Naive thymus-derived CD4-positive, alpha-beta T cell (primary cell): ENCODE data around the gene MAP3K7. TPM values are rescaled to one million over a fixed set of nuclear protein-coding genes. Genes with fewer than 3 reads are reported as not detected.

Source experiments
- ATAC-seq: fragments of 150-1000 bp; cut with Tn5 transposase; 2 replicates; pipeline ENCODE4 v1.10.0; 2021; ENCODE audit warnings: mild to moderate bottlenecking, moderate library complexity
- CTCF ChIA-PET: fragments of 350-600 bp; sonication (Branson Sonifier 250); formaldehyde crosslinking; loops from one replicate; lab custom pipeline; 2021; ENCODE audit warnings: antibody characterized with exemption; lab: Charles Lee
- POLR2A ChIA-PET: fragments of 350-600 bp; sonication (Branson Sonifier 250); formaldehyde crosslinking; loops from one replicate; lab custom pipeline; 2021; ENCODE audit warnings: antibody characterized with exemption, inconsistent platforms; lab: Charles Lee
- DNase-seq, 9 donors: peaks; one replicate each; pipeline versions ENCODE4 v3.0.0 to v3.0.0-alpha.2; 2020 to 2022; ENCODE audit warnings: mixed read lengths in 1 of 9
- H3K27ac ChIP-seq: one replicate; pipeline ENCODE4 v1.7.0; 2013; ENCODE audit warnings: mild to moderate bottlenecking, low read depth, low read length, moderate library complexity
- H3K27me3 ChIP-seq, 2 donors: one replicate each; pipeline ENCODE4 v1.7.0; 2013; ENCODE audit warnings: low read length in 2 of 2, mild to moderate bottlenecking in 2 of 2, moderate library complexity in 2 of 2; ENCODE audit not compliant: control insufficient read depth in 2 of 2, insufficient read depth in 2 of 2
- H3K36me3 ChIP-seq, 3 experiments: 1 replicate in 2 of 3; 2 replicates in 1 of 3; pipeline ENCODE4 v1.7.0; 2013; ENCODE audit warnings: low read length in 3 of 3, mild to moderate bottlenecking in 3 of 3, moderate library complexity in 1 of 3; ENCODE audit not compliant: insufficient read depth in 3 of 3, control insufficient read depth in 2 of 3
- H3K4me1 ChIP-seq, 2 donors: one replicate each; pipeline ENCODE4 v1.7.0; 2013; ENCODE audit warnings: low read length in 2 of 2, mild to moderate bottlenecking in 2 of 2, moderate library complexity in 1 of 2; ENCODE audit not compliant: control insufficient read depth in 2 of 2, insufficient read depth in 2 of 2
- H3K4me3 ChIP-seq: 2 replicates; pipeline ENCODE4 v1.7.0; 2013; ENCODE audit warnings: mild to moderate bottlenecking, low read length
- H3K9me3 ChIP-seq, 3 experiments: 1 replicate in 2 of 3; 2 replicates in 1 of 3; pipeline ENCODE4 v1.7.0; 2013; ENCODE audit warnings: low read length in 3 of 3; ENCODE audit not compliant: control insufficient read depth in 2 of 3
- H3K27ac Mint-ChIP-seq, 9 donors: one replicate each; pipeline ENCODE4 v1.8.0; 2020 to 2022; ENCODE audit warnings: mixed read lengths in 9 of 9, mild to moderate bottlenecking in 8 of 9, moderate library complexity in 5 of 9, inconsistent platforms in 2 of 9
- H3K27me3 Mint-ChIP-seq, 5 donors: one replicate each; pipeline ENCODE4 v1.8.0; 2021 to 2022; ENCODE audit warnings: mixed read lengths in 5 of 5, mild to moderate bottlenecking in 1 of 5
- H3K36me3 Mint-ChIP-seq, 5 donors: one replicate each; pipeline ENCODE4 v1.8.0; 2020 to 2022; ENCODE audit warnings: mixed read lengths in 5 of 5, mild to moderate bottlenecking in 3 of 5, inconsistent platforms in 1 of 5
- H3K4me1 Mint-ChIP-seq, 7 donors: one replicate each; pipeline ENCODE4 v1.8.0; 2020 to 2022; ENCODE audit warnings: mixed read lengths in 7 of 7, mild to moderate bottlenecking in 3 of 7, inconsistent platforms in 1 of 7
- H3K4me3 Mint-ChIP-seq, 10 donors: one replicate each; pipeline ENCODE4 v1.8.0; 2020 to 2022; ENCODE audit warnings: mild to moderate bottlenecking in 10 of 10, mixed read lengths in 10 of 10, moderate library complexity in 6 of 10, inconsistent platforms in 2 of 10
- H3K9me3 Mint-ChIP-seq, 11 donors: one replicate each; pipeline ENCODE4 v1.8.0; 2020 to 2022; ENCODE audit warnings: mixed read lengths in 11 of 11, mild to moderate bottlenecking in 4 of 11, inconsistent platforms in 1 of 11, moderate library complexity in 1 of 11
- intact Hi-C, 2 donors: fragments of 100-400 bp; cut with micrococcal nuclease; formaldehyde crosslinking; loops; one replicate each; pipeline ENCODE4 v1.15.1; 2023
- polyA plus RNA-seq, 2 donors: library from polyadenylated mRNA; unstranded; fragments of 300-500 nt; fragmentation: Illumina TruSeq; gene quantifications; one replicate each; pipeline ENCODE4 v1.2.3, GENCODE V29; 2021
- total RNA-seq, 6 experiments: library from RNA in 5 of 6; stranded (reverse) in 5 of 6; gene quantifications; 1 replicate in 5 of 6; 2 replicates in 1 of 6; pipeline ENCODE4 v1.2.3 and lab custom pipeline; 2021 to 2026

The MAP3K7 gene
- total and polyA plus RNA-seq, 7 experiments from 2014 or later, result 15.8 to 38.5 (median 25.4) TPM

- no peak overlapping the region for H3K27ac ChIP-seq
- peaks cover 37 to 59% (median 48%) of the 10 kb centered on the region in 5 donors for H3K27me3 Mint-ChIP-seq
- ATAC-seq, result no peak
- no peaks in the 10 kb centered on the region for H3K9me3 Mint-ChIP-seq
- no peaks in the 10 kb centered on the region for H3K9me3 ChIP-seq
- no peak overlapping the region for H3K4me3 ChIP-seq
- no peak overlapping the region for H3K27ac Mint-ChIP-seq
- no peak for DNase-seq
- CTCF ChIA-PET, result no interaction called here
- H3K36me3 ChIP-seq, result no peaks in the 10 kb centered on the region
- H3K27me3 ChIP-seq, result peaks cover 0 to 7% of the 10 kb centered on the region in 2 donors
- intact Hi-C loops, result no loop called here
- H3K4me3 Mint-ChIP-seq, result no peak overlapping the region
- H3K4me1 Mint-ChIP-seq, result peaks cover 0 to 3% (median 0%) of the 10 kb centered on the region in 7 donors
- no peaks in the 10 kb centered on the region for H3K36me3 Mint-ChIP-seq
- POLR2A ChIA-PET, result no interaction called here
- H3K4me1 ChIP-seq, result no peaks in the 10 kb centered on the region
Measured at GRCh38 chr6:90596967-90597539, 10.2 kb upstream of the MAP3K7 start.

- ChIA-PET POLR2A (no interaction called here), CTCF (interaction anchor here (0.6 kb wide), 1 partner anchor 10 kb away, joined by 5 read pairs; no protein-coding TSS in a partner anchor)
- H3K4me3 Mint-ChIP-seq, result no peak overlapping the region
- peaks cover 0 to 3% (median 0%) of the 10 kb centered on the region in 7 donors for H3K4me1 Mint-ChIP-seq
- H3K27me3 Mint-ChIP-seq, result peaks cover 42 to 59% (median 57%) of the 10 kb centered on the region in 5 donors
- intact Hi-C loops, result no loop called here
- no peaks in the 10 kb centered on the region for H3K4me1 ChIP-seq
- no peak overlapping the region for H3K27ac Mint-ChIP-seq
- peaks cover 0 to 7% of the 10 kb centered on the region in 2 donors for H3K27me3 ChIP-seq
- no peak overlapping the region for H3K27ac ChIP-seq
- no peak for DNase-seq
- H3K9me3 ChIP-seq, result no peaks in the 10 kb centered on the region
- no peaks in the 10 kb centered on the region for H3K36me3 ChIP-seq
- no peak for ATAC-seq
- H3K9me3 Mint-ChIP-seq, result no peaks in the 10 kb centered on the region
- no peaks in the 10 kb centered on the region for H3K36me3 Mint-ChIP-seq
- H3K4me3 ChIP-seq, result no peak overlapping the region
Measured at GRCh38 chr6:90595854-90596253, 9.0 kb upstream of the MAP3K7 start.

GRCh38 chr6:90586546-90586835, 381 bp downstream of the MAP3K7 start:
- no peaks in the 10 kb centered on the region for H3K9me3 ChIP-seq
- H3K4me3 Mint-ChIP-seq, result peak overlapping the region; percentile 92 to 99 (median 96)

GRCh38 chr6:90584636-90585255, 2.1 kb downstream of the MAP3K7 start:
- no peaks in the 10 kb centered on the region for H3K9me3 ChIP-seq
- peaks cover 17 to 22% of the 10 kb centered on the region in 2 donors for H3K4me1 ChIP-seq
- intact Hi-C loops, result loop anchor here (5.0 to 10.0 kb wide), 7 partner anchors 190 to 1622 kb away; partner anchors contain the start of genes ANKRD6 (in 1 of the 2), PNRC1 (in 1 of the 2), RNGTT (in 1 of the 2) and UBE2J1 (in 1 of the 2)
- peak overlapping the region in 3 of 9 donors; percentile 14 to 67 (median 60) for H3K27ac Mint-ChIP-seq
- H3K27ac ChIP-seq, result no peak overlapping the region
- H3K27me3 ChIP-seq, result no peaks in the 10 kb centered on the region
- H3K4me3 ChIP-seq, result no peak overlapping the region
- peaks cover 28 to 68% (median 58%) of the 10 kb centered on the region in 7 donors for H3K4me1 Mint-ChIP-seq
- ChIA-PET CTCF (no interaction called here), POLR2A (no interaction called here)
- H3K27me3 Mint-ChIP-seq, result peaks cover 0 to 23% (median 3%) of the 10 kb centered on the region in 5 donors
- no peak for DNase-seq
- peak overlapping the region; percentile 41 to 98 (median 88) for H3K4me3 Mint-ChIP-seq
- no peak for ATAC-seq
- H3K36me3 ChIP-seq, result peaks cover 0 to 7% (median 0%) of the 10 kb centered on the region in 3 experiments
- peaks cover 0 to 5% (median 0%) of the 10 kb centered on the region in 11 donors for H3K9me3 Mint-ChIP-seq
- H3K36me3 Mint-ChIP-seq, result peaks cover 0 to 4% (median 0%) of the 10 kb centered on the region in 5 donors

More at GRCh38 chr6:90586546-90586835, 381 bp downstream of the MAP3K7 start:
- no peak for DNase-seq
- Histone ChIP-seq H3K36me3 (peaks cover 0 to 7% (median 0%) of the 10 kb centered on the region in 3 experiments), H3K27ac (peak overlapping the region; percentile 93), H3K4me1 (peaks cover 17 to 22% of the 10 kb centered on the region in 2 donors), H3K27me3 (no peaks in the 10 kb centered on the region), H3K4me3 (peak overlapping the region; percentile 88)
- CTCF ChIA-PET, result no interaction called here
- ATAC-seq, result peak; percentile 26
- peaks cover 28 to 54% (median 50%) of the 10 kb centered on the region in 7 donors for H3K4me1 Mint-ChIP-seq
- H3K9me3 Mint-ChIP-seq, result peaks cover 0 to 5% (median 0%) of the 10 kb centered on the region in 11 donors
- H3K27me3 Mint-ChIP-seq, result peaks cover 2 to 32% (median 9%) of the 10 kb centered on the region in 5 donors
- H3K36me3 Mint-ChIP-seq, result peaks cover 0 to 4% (median 0%) of the 10 kb centered on the region in 5 donors
- POLR2A ChIA-PET, result interaction anchor here (0.9 to 1.8 kb wide), 4 partner anchors 14 to 1623 kb away, joined by 3 to 4 read pairs (median 4); partner anchors contain the start of genes MDN1 and RNGTT
- peak overlapping the region; percentile 86 to 100 (median 99) for H3K27ac Mint-ChIP-seq
- intact Hi-C loops, result loop anchor here (2.0 to 10.0 kb wide), 8 partner anchors 192 to 1624 kb away; partner anchors contain the start of genes ANKRD6 (in 1 of the 2), BACH2 (in 1 of the 2), PNRC1 (in 1 of the 2) and RNGTT (in 1 of the 2)

GRCh38 chr6:90583836-90584481, 2.9 kb downstream of the MAP3K7 start:
- CTCF ChIA-PET, result no interaction called here
- H3K4me3 ChIP-seq, result no peak overlapping the region
- intact Hi-C loops, result loop anchor here in 1 of 2 donors (10.0 kb wide), 2 partner anchors 189 to 499 kb away; no protein-coding TSS in a partner anchor
- H3K27ac ChIP-seq, result no peak overlapping the region
- peaks cover 0 to 18% (median 0%) of the 10 kb centered on the region in 5 donors for H3K27me3 Mint-ChIP-seq
- ATAC-seq (no peak), DNase-seq (no peak)
- H3K4me1 ChIP-seq, result peaks cover 17 to 22% of the 10 kb centered on the region in 2 donors
- H3K9me3 ChIP-seq, result no peaks in the 10 kb centered on the region
- POLR2A ChIA-PET, result interaction anchor here (1.3 kb wide), 1 partner anchor 8 kb away, joined by 3 read pairs; no protein-coding TSS in a partner anchor
- peaks cover 0 to 5% (median 0%) of the 10 kb centered on the region in 11 donors for H3K9me3 Mint-ChIP-seq
- peak overlapping the region in 2 of 9 donors; percentile 14 to 67 for H3K27ac Mint-ChIP-seq
- peaks cover 30 to 76% (median 64%) of the 10 kb centered on the region in 7 donors for H3K4me1 Mint-ChIP-seq
- no peaks in the 10 kb centered on the region for H3K27me3 ChIP-seq
- peaks cover 0 to 4% (median 0%) of the 10 kb centered on the region in 5 donors for H3K36me3 Mint-ChIP-seq
- peaks cover 0 to 7% (median 0%) of the 10 kb centered on the region in 3 experiments for H3K36me3 ChIP-seq
- H3K4me3 Mint-ChIP-seq, result peak overlapping the region; percentile 5 to 98 (median 67)
